B cell (primary cell): ENCODE measurements around the gene MFAP1. TPM values are rescaled to one million over a fixed set of nuclear protein-coding genes. Genes with fewer than 3 reads are reported as not detected.

Experiments
- ATAC-seq: fragments of 200-7000 bp; cut with Tn5 transposase; one replicate; pipeline ENCODE4 v1.10.0; 2021; ENCODE audit warnings: low read depth, mild to moderate bottlenecking, moderate number of reproducible peaks, moderate library complexity
- CTCF ChIA-PET: fragments of 350-600 bp; sonication (Branson Sonifier 250); formaldehyde crosslinking; loops from one replicate; lab custom pipeline; 2021; ENCODE audit warnings: antibody characterized with exemption, inconsistent platforms; lab: Charles Lee
- POLR2A ChIA-PET: fragments of 350-600 bp; sonication (Branson Sonifier 250); formaldehyde crosslinking; loops from one replicate; lab custom pipeline; 2021; ENCODE audit warnings: antibody characterized with exemption; lab: Charles Lee
- DNase-seq: peaks from one replicate; pipeline ENCODE4 v3.0.0; 2013
- H2AFZ ChIP-seq: 2 replicates; pipeline ENCODE4 v1.6.1; 2012; ENCODE audit warnings: mild to moderate bottlenecking, low read depth, low read length; ENCODE audit not compliant: insufficient read depth, poor library complexity, severe bottlenecking
- H3K27ac ChIP-seq, 2 donors: 1 replicate in 1 of 2; 2 replicates in 1 of 2; pipeline ENCODE4 v1.5.1; 2012 to 2013; ENCODE audit warnings: low read length in 2 of 2, mild to moderate bottlenecking in 2 of 2, moderate library complexity in 1 of 2
- H3K27me3 ChIP-seq, 4 experiments: fragments of 200-600 bp in 1 of 4; sonication (generic) in 1 of 4; replicated peaks in 1 of 4; 1 replicate in 2 of 4; 2 replicates in 2 of 4; pipeline versions ENCODE4 v1.6.1 to v1.7.0; 2013 to 2016; ENCODE audit warnings: low read length in 3 of 4, mild to moderate bottlenecking in 2 of 4, mixed read lengths in 1 of 4, moderate library complexity in 1 of 4; ENCODE audit not compliant: insufficient read depth in 4 of 4, control insufficient read depth in 3 of 4; ENCODE audit errors: control extremely low read depth in 1 of 4
- H3K36me3 ChIP-seq, 2 experiments: replicated peaks in 1 of 2; 1 replicate in 1 of 2; 2 replicates in 1 of 2; pipeline versions ENCODE4 v1.6.1 to v1.7.1; 2013; ENCODE audit warnings: low read length in 1 of 2; ENCODE audit not compliant: insufficient read depth in 2 of 2, control insufficient read depth in 1 of 2; ENCODE audit errors: control extremely low read depth in 1 of 2, extremely low read depth in 1 of 2
- H3K4me1 ChIP-seq, 2 donors: fragments of 200-600 bp in 1 of 2; sonication (generic) in 1 of 2; 1 replicate in 1 of 2; 2 replicates in 1 of 2; pipeline versions ENCODE4 v1.5.1 to v1.6.1; 2013 to 2017; ENCODE audit warnings: low read length in 2 of 2; ENCODE audit not compliant: control insufficient read depth in 2 of 2, insufficient read depth in 2 of 2
- H3K4me2 ChIP-seq: replicated peaks from 2 replicates; pipeline ENCODE3; 2012; ENCODE audit warnings: mild to moderate bottlenecking, low read depth, low read length; ENCODE audit not compliant: poor library complexity, severe bottlenecking
- H3K4me3 ChIP-seq, 5 experiments: fragments of 200-600 bp in 1 of 5; sonication (generic) in 1 of 5; 1 replicate in 3 of 5; 2 replicates in 2 of 5; pipeline versions ENCODE4 v1.5.1 to v1.7.0; 2011 to 2016; ENCODE audit warnings: low read length in 4 of 5, mild to moderate bottlenecking in 4 of 5, low read depth in 2 of 5, control low read depth in 1 of 5, moderate library complexity in 1 of 5; ENCODE audit not compliant: insufficient read depth in 1 of 5; ENCODE audit errors: control extremely low read depth in 1 of 5, extremely low read depth in 1 of 5
- H3K79me2 ChIP-seq: fragments of 200-600 bp; sonication (generic); one replicate; pipeline ENCODE4 v1.6.0; 2016; ENCODE audit warnings: low read length; ENCODE audit not compliant: control insufficient read depth, insufficient read depth
- H3K9ac ChIP-seq: fragments of 200-600 bp; sonication (generic); 2 replicates; pipeline ENCODE4 v1.6.1; 2017; ENCODE audit warnings: mild to moderate bottlenecking, low read length, moderate library complexity
- H3K9me3 ChIP-seq, 3 donors: one replicate each; pipeline versions ENCODE4 v1.6.1 to v1.7.1; 2013; ENCODE audit warnings: low read length in 2 of 3; ENCODE audit not compliant: control insufficient read depth in 2 of 3, insufficient read depth in 1 of 3; ENCODE audit errors: control extremely low read depth in 1 of 3
- H4K20me1 ChIP-seq: 2 replicates; pipeline ENCODE4 v1.6.0; 2012; ENCODE audit warnings: mild to moderate bottlenecking, low read length; ENCODE audit not compliant: insufficient read depth, control insufficient read depth, poor library complexity, severe bottlenecking
- H3K27ac Mint-ChIP-seq: one replicate; pipeline ENCODE4 v1.8.0; 2021; ENCODE audit warnings: mixed read lengths
- H3K27me3 Mint-ChIP-seq: one replicate; pipeline ENCODE4 v1.8.0; 2021; ENCODE audit warnings: mixed read lengths
- H3K4me1 Mint-ChIP-seq: one replicate; pipeline ENCODE4 v1.8.0; 2021; ENCODE audit warnings: mixed read lengths
- H3K4me3 Mint-ChIP-seq: one replicate; pipeline ENCODE4 v1.8.0; 2021; ENCODE audit warnings: mixed read lengths
- H3K9me3 Mint-ChIP-seq: one replicate; pipeline ENCODE4 v1.8.0; 2022; ENCODE audit warnings: mixed read lengths; ENCODE audit not compliant: insufficient read depth
- EZH2 ChIP-seq: IDR thresholded peaks from 2 replicates; pipeline ENCODE4 v1.6.1; 2012; ENCODE audit warnings: borderline replicate concordance, low read depth, mild to moderate bottlenecking, moderate library complexity, low read length; ENCODE audit not compliant: insufficient read depth, poor library complexity, severe bottlenecking
- WGBS: methylation state at CpG from one replicate; pipeline ENCODE4 v1.1.5; 2013; ENCODE audit warnings: missing lambda C conversion rate; ENCODE audit not compliant: insufficient coverage; 5-methylcytosine and 5-hydroxymethylcytosine counted together
- intact Hi-C: fragments of 100-400 bp; cut with micrococcal nuclease; formaldehyde crosslinking; loops from one replicate; pipeline ENCODE4 v1.10.0; 2022
- polyA plus RNA-seq: library from polyadenylated mRNA; depleted of rRNA; stranded (reverse); fragments of >200 nt; gene quantifications from 2 replicates; pipeline ENCODE4 v1.2.3, GENCODE V29; 2012
- total RNA-seq, 2 donors: library from RNA; stranded (reverse); fragments of 120-200 nt in 1 of 2; gene quantifications; 1 replicate in 1 of 2; 2 replicates in 1 of 2; pipeline versions ENCODE4 v1.2.3 to v1.2.4, GENCODE V29; 2013 to 2022
- TF ChIP-seq, protein P1 (sequence below): fragments of 200-600 bp; IDR thresholded peaks from one replicate; pipeline ENCODE4 v1.8.0; 2022; ENCODE audit warnings: antibody characterized with exemption, mild to moderate bottlenecking

MFAP1 gene
- total and polyA plus RNA-seq, 2 donors (not counting 1 experiment from before 2014, with no cell fraction given): 3.4 to 22.1 TPM

DNA sequence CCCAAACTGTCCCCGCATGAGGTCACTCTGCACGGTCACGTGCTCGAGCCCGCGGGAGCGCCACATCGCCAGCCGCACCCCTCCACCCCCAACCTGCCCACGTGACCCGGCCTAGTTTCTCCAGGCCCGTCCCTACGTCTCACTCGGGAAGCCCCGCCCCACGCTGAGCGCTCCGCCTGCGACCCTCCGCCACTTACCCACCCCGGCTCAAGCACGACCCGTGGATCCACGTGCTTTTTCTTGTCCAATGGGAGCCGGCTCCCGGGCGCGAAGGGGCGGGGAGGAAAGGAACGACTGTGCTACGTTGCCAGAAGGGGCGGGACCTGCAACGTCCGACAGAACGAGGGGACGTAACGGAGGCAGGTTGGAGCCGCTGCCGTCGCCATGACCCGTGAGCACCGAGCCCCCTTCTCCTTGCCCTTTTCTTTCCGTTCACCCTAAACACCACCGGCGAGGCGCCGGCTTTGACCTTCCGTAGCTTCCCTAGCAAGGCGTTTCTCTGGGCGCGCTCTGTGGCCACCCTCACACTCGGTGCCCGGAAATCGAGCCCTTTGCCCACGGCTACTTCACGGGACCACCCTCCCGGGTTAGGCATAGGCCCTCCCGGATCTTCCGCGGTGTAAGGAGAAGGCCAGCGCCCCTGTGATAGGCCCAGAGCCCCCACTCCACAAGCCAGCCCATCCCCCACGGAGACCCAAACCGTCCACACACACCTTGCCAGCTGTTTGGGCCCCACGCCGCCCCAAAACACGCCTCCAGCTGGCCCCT is 32.3 kb downstream of the MFAP1 start, which contains the start of gene SERF2:
Gene SERF2 (plus strand): TSS at position 328 of the 768 bp plus-strand sequence. CDS start 57 bp downstream, at position 385.
- Histone ChIP-seq H3K9ac (peak within 1 kb of the TSS; percentile 85), H3K4me1 (peaks cover 37 to 73% of the 10 kb centered on the region in 2 donors), H3K36me3 (peaks cover 0 to 41% of the 10 kb centered on the region in 2 experiments), H4K20me1 (peaks cover 36% of the 10 kb centered on the region), H3K4me3 (peak within 1 kb of the TSS; percentile 50 to 100 (median 94)), H3K4me2 (peak within 1 kb of the TSS; percentile 87), H3K27ac (peak within 1 kb of the TSS; percentile 96), H3K79me2 (peaks cover 30% of the 10 kb centered on the region), H3K27me3 (no peaks in the 10 kb centered on the region), H2AFZ (peak within 1 kb of the TSS; percentile 70), H3K9me3 (peaks cover 0 to 6% (median 0%) of the 10 kb centered on the region in 3 donors)
- ATAC-seq (peak; percentile 86), DNase-seq (peak; percentile 100)
- TF ChIP-seq, protein P1, sequence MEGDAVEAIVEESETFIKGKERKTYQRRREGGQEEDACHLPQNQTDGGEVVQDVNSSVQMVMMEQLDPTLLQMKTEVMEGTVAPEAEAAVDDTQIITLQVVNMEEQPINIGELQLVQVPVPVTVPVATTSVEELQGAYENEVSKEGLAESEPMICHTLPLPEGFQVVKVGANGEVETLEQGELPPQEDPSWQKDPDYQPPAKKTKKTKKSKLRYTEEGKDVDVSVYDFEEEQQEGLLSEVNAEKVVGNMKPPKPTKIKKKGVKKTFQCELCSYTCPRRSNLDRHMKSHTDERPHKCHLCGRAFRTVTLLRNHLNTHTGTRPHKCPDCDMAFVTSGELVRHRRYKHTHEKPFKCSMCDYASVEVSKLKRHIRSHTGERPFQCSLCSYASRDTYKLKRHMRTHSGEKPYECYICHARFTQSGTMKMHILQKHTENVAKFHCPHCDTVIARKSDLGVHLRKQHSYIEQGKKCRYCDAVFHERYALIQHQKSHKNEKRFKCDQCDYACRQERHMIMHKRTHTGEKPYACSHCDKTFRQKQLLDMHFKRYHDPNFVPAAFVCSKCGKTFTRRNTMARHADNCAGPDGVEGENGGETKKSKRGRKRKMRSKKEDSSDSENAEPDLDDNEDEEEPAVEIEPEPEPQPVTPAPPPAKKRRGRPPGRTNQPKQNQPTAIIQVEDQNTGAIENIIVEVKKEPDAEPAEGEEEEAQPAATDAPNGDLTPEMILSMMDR: no peak
- TF ChIP-seq EZH2: no peak
- under 1% methylated on average over 62 of the region's 66 CpGs for WGBS
- Mint-ChIP-seq H3K27me3 (no peaks in the 10 kb centered on the region), H3K9me3 (no peaks in the 10 kb centered on the region), H3K4me3 (peak within 1 kb of the TSS; percentile 93), H3K4me1 (peaks cover 66% of the 10 kb centered on the region), H3K27ac (peak within 1 kb of the TSS; percentile 93)
- intact Hi-C loops: loop anchor here (1.0 kb wide), 6 partner anchors 8 to 46 kb away; partner anchors contain the start of genes ELL3, HYPK, MFAP1 and PDIA3
- ChIA-PET POLR2A (interaction anchor here (0.5 to 5.3 kb wide), 7 partner anchors 8 to 51 kb away, joined by 3 to 72 read pairs (median 9); partner anchors contain the start of genes ELL3, HYPK, MFAP1 and SERINC4), CTCF (interaction anchor here (0.6 to 8.7 kb wide), 3 partner anchors 8 to 25 kb away, joined by 3 to 150 read pairs (median 5); partner anchors contain the start of genes ELL3, HYPK and SERINC4)
